C4-2B (cell line): ENCODE data around the gene ZNF718.

Experiments
- ZFX ChIP-seq: fragments of 450-650 bp; IDR thresholded peaks from 2 replicates; pipeline ENCODE4 v1.6.1; 2017
- TF ChIP-seq, protein P1 (sequence below): fragments of 450-650 bp; conservative IDR thresholded peaks from 2 replicates; pipeline ENCODE4 v1.5.1; 2017; ENCODE audit warnings: mild to moderate bottlenecking

DNA sequence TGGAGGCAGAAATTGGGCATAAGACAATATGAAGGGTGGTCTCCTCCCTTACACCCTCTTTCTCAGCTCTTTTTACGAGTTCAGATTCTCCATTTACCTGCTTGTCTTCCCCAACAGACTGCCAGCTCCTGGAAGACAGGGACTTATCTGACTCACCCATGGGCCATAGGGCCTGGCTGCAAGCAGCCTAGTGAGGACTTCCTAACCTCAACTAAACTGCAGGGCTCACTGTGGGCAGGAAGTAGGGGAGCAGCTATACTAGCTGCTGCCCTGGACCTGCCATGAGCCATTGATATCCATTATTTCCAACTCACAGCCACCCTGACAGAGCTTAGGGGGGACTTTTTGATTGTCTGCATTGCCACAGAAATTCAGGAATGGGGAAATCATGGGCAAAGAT, 11.5 kb upstream of the ZNF718 start:
- TF ChIP-seq, protein P1, sequence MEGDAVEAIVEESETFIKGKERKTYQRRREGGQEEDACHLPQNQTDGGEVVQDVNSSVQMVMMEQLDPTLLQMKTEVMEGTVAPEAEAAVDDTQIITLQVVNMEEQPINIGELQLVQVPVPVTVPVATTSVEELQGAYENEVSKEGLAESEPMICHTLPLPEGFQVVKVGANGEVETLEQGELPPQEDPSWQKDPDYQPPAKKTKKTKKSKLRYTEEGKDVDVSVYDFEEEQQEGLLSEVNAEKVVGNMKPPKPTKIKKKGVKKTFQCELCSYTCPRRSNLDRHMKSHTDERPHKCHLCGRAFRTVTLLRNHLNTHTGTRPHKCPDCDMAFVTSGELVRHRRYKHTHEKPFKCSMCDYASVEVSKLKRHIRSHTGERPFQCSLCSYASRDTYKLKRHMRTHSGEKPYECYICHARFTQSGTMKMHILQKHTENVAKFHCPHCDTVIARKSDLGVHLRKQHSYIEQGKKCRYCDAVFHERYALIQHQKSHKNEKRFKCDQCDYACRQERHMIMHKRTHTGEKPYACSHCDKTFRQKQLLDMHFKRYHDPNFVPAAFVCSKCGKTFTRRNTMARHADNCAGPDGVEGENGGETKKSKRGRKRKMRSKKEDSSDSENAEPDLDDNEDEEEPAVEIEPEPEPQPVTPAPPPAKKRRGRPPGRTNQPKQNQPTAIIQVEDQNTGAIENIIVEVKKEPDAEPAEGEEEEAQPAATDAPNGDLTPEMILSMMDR: no peak
- no peak for TF ChIP-seq ZFX
